ENCODE measurements around the gene KHNYN.

GRCh38 chr14:24418492-24418873 is 11.3 kb upstream of the KHNYN start:
- TF ChIP-seq CTCF (conservative IDR thresholded peaks at IDR 0.05) (no peak), ZFX (IDR thresholded peaks at IDR 0.05) (no peak)

Measured in C4-2B (cell line).